Measurements from ENCODE around the gene CFAP100. TPM values are rescaled to one million over a fixed set of nuclear protein-coding genes. Genes with fewer than 3 reads are reported as not detected.

The CFAP100 gene
- polyA plus RNA-seq, 3 donors, result not detected

- Histone ChIP-seq H3K4me3 (replicated peaks in 1 of 3; ENCODE audit: low read depth in 2 of 3, low read length in 3 of 3) (no peak overlapping the region), H3K4me2 (replicated peaks; ENCODE audit: extremely low read depth, low read length, poor library complexity, severe bottlenecking) (no peak overlapping the region), H3K9ac (ENCODE audit: insufficient read depth, low read length, poor library complexity, severe bottlenecking) (no peak overlapping the region), H4K20me1 (ENCODE audit: insufficient read depth, low read length) (no peaks in the 10 kb centered on the region), H3K79me2 (ENCODE audit: insufficient read depth, low read length) (no peaks in the 10 kb centered on the region), H3K36me3 (replicated peaks in 1 of 2; ENCODE audit: control insufficient read depth in 1 of 2, insufficient read depth in 2 of 2, low read length in 2 of 2) (no peaks in the 10 kb centered on the region), H3K27me3 (ENCODE audit: control insufficient read depth in 2 of 2, insufficient read depth in 2 of 2, low read length in 2 of 2) (no peaks in the 10 kb centered on the region), H3K9me3 (replicated peaks in 1 of 2; ENCODE audit: control insufficient read depth in 1 of 2, insufficient read depth in 1 of 2, low read length in 2 of 2) (peaks cover 0 to 3% of the 10 kb centered on the region in 2 donors), H2AFZ (ENCODE audit: insufficient read depth, low read depth, low read length, poor library complexity, severe bottlenecking) (no peak overlapping the region), H3K27ac (ENCODE audit: low read depth in 1 of 2, low read length in 2 of 2) (no peak overlapping the region), H3K4me1 (ENCODE audit: control insufficient read depth in 1 of 2, insufficient read depth in 2 of 2, low read length in 2 of 2) (no peaks in the 10 kb centered on the region)
- H3K27me3 Mint-ChIP-seq (ENCODE audit: low read depth in 3 of 3), result peaks cover 2 to 9% (median 8%) of the 10 kb centered on the region in 3 donors
- peaks cover 0 to 7% (median 2%) of the 10 kb centered on the region in 7 donors for H3K9me3 Mint-ChIP-seq
- TF ChIP-seq CTCF (IDR thresholded peaks at IDR 0.05), result no peak
- H3K4me1 Mint-ChIP-seq, result peaks cover 2% of the 10 kb centered on the region
- H3K27ac Mint-ChIP-seq, result no peak overlapping the region
- H3K4me3 Mint-ChIP-seq, result no peak overlapping the region
- 40% methylated on average over 2 of the region's 3 CpGs for WGBS (ENCODE audit: insufficient coverage)
- DNase-seq, result no peak
- intact Hi-C loops (cut with micrococcal nuclease), result no loop called here
- H3K36me3 Mint-ChIP-seq, result no peaks in the 10 kb centered on the region
Observed at GRCh38 chr3:126376444-126376843, 18.3 kb upstream of the CFAP100 start.

GRCh38 chr3:126377211-126377610 lies 17.5 kb upstream of the CFAP100 start:
- Histone ChIP-seq H3K27ac (ENCODE audit: low read depth in 1 of 2, low read length in 2 of 2) (no peak overlapping the region), H4K20me1 (ENCODE audit: insufficient read depth, low read length) (no peaks in the 10 kb centered on the region), H2AFZ (ENCODE audit: insufficient read depth, low read depth, low read length, poor library complexity, severe bottlenecking) (no peak overlapping the region), H3K4me3 (replicated peaks in 1 of 3; ENCODE audit: low read depth in 2 of 3, low read length in 3 of 3) (no peak overlapping the region), H3K27me3 (ENCODE audit: control insufficient read depth in 2 of 2, insufficient read depth in 2 of 2, low read length in 2 of 2) (no peaks in the 10 kb centered on the region), H3K36me3 (replicated peaks in 1 of 2; ENCODE audit: control insufficient read depth in 1 of 2, insufficient read depth in 2 of 2, low read length in 2 of 2) (no peaks in the 10 kb centered on the region), H3K4me2 (replicated peaks; ENCODE audit: extremely low read depth, low read length, poor library complexity, severe bottlenecking) (no peak overlapping the region), H3K4me1 (ENCODE audit: control insufficient read depth in 1 of 2, insufficient read depth in 2 of 2, low read length in 2 of 2) (no peaks in the 10 kb centered on the region), H3K79me2 (ENCODE audit: insufficient read depth, low read length) (no peaks in the 10 kb centered on the region), H3K9ac (ENCODE audit: insufficient read depth, low read length, poor library complexity, severe bottlenecking) (no peak overlapping the region), H3K9me3 (replicated peaks in 1 of 2; ENCODE audit: control insufficient read depth in 1 of 2, insufficient read depth in 1 of 2, low read length in 2 of 2) (peaks cover 0 to 3% of the 10 kb centered on the region in 2 donors)
- peaks cover 0 to 7% (median 2%) of the 10 kb centered on the region in 7 donors for H3K9me3 Mint-ChIP-seq
- TF ChIP-seq CTCF (IDR thresholded peaks at IDR 0.05), result no peak
- no peak overlapping the region for H3K27ac Mint-ChIP-seq
- DNase-seq, result no peak
- no peaks in the 10 kb centered on the region for H3K36me3 Mint-ChIP-seq
- peaks cover 5 to 9% (median 8%) of the 10 kb centered on the region in 3 donors for H3K27me3 Mint-ChIP-seq (ENCODE audit: low read depth in 3 of 3)
- H3K4me3 Mint-ChIP-seq, result no peak overlapping the region
- 100% methylated on average over 3 of the region's 3 CpGs for WGBS (ENCODE audit: insufficient coverage)
- intact Hi-C loops (cut with micrococcal nuclease), result no loop called here
- peaks cover 2% of the 10 kb centered on the region for H3K4me1 Mint-ChIP-seq

Measured in CD14-positive monocyte (primary cell).